Islet precursor cell (in vitro differentiated cells): Measurements from ENCODE around the gene RTN4RL2.

ENCODE experiments used
- DNase-seq: peaks from one replicate; pipeline ENCODE4 v3.0.0-alpha.2; 2018

RTN4RL2 gene

GRCh38 chr11:57463671-57464538, 3.6 kb downstream of the RTN4RL2 start:
- peak; percentile 58 for DNase-seq

GRCh38 chr11:57464539-57465181, 4.3 kb downstream of the RTN4RL2 start:
- no peak for DNase-seq

DNA sequence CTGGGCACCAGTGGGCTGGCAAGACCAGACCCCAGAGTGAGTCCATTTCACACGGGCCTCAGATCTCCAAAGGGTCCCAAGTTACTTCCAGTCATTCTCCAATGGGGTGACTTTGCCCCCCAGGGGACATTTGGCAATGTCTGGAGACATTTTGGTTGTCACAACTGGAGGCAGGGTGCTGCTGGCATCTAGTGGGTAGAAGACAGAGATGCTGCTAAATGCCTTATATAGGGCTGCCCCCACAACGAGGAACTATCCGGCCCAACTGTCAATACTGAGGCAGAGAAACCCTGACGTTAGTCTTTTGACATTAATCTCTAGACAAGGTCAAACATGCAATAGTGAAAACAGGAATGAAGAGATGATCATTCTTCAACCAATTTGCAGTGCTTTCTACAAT, 6.4 kb downstream of the RTN4RL2 start:
- DNase-seq: no peak

DNA sequence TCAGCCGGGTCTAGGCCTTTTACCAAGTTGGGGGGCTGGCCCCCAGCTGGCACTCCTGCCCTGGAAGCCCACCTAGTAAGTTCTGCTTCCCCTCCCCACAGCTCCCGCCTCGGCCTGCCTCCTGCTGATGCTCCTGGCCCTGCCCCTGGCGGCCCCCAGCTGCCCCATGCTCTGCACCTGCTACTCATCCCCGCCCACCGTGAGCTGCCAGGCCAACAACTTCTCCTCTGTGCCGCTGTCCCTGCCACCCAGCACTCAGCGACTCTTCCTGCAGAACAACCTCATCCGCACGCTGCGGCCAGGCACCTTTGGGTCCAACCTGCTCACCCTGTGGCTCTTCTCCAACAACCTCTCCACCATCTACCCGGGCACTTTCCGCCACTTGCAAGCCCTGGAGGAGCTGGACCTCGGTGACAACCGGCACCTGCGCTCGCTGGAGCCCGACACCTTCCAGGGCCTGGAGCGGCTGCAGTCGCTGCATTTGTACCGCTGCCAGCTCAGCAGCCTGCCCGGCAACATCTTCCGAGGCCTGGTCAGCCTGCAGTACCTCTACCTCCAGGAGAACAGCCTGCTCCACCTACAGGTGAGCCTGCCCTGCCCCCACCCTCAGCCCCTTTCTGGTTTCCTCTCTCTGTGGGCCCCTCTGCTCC, 7.3 kb downstream of the RTN4RL2 start:
- no peak for DNase-seq

DNA sequence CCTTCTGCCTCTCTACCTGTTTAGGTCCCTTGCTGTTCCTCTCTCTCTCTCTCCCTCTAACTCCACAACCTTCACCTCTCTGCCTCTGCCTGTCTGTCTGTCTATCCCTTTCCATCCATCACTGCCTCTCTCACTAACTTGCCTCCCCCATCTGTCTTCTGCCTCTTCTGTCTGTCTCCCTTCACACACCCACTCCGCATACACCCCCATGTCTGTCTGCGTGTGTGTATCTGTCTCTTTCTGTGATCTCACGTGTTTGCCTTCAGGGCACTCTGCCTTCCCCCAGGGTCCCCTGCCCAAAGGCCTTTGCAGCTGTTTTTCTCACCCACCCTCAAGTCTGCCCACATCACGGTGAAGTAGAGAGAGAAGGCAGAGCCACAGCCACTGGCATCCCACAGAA, 7.9 kb downstream of the RTN4RL2 start:
- DNase-seq: no peak

GRCh38 chr11:57469268-57469667, 8.9 kb downstream of the RTN4RL2 start:
- DNase-seq: no peak

- no peak for DNase-seq
Measured at GRCh38 chr11:57471496-57471895, 11.2 kb downstream of the RTN4RL2 start.

GRCh38 chr11:57473285-57473841, 13.0 kb downstream of the RTN4RL2 start:
- no peak for DNase-seq

GRCh38 chr11:57474017-57474802, 13.9 kb downstream of the RTN4RL2 start:
- no peak for DNase-seq

GRCh38 chr11:57474803-57475115, 14.4 kb downstream of the RTN4RL2 start:
- no peak for DNase-seq

DNA sequence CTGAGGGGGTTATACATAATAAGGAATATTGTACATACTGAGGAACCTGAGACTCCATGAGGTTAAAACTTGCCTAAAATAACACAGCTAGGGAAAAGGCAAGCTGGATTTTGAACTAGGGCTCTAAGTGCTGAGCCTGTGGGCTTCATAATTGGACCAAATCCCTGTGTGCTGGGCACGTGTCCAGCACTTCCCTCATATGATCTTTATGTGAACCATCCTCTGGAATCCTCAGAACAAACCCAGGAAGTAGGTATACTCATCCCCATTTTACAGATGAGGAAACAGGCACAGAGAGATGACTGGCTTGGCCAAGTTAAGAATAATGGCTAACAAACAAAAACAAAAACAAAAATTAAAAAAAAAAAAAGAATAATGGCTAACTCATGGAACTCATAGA, 14.9 kb downstream of the RTN4RL2 start:
- DNase-seq: no peak

DNA sequence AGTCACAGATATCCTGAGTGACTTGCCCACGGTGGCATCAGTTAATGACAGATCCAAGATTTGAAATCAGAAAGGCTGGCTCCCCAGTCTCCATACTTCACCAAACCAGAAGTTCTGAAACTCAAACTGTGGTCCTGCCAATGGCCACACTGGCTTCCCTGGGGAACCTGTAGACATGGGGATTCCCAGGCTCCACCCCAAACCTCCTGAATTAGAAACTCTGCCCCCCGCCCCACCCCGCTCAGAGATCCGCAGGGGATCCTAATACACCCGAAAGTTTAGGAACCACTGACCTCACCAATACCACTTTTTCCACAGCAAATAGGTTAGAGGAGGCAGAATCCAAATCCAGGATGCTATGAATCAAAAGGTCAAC, 15.3 kb downstream of the RTN4RL2 start:
- no peak for DNase-seq

DNA sequence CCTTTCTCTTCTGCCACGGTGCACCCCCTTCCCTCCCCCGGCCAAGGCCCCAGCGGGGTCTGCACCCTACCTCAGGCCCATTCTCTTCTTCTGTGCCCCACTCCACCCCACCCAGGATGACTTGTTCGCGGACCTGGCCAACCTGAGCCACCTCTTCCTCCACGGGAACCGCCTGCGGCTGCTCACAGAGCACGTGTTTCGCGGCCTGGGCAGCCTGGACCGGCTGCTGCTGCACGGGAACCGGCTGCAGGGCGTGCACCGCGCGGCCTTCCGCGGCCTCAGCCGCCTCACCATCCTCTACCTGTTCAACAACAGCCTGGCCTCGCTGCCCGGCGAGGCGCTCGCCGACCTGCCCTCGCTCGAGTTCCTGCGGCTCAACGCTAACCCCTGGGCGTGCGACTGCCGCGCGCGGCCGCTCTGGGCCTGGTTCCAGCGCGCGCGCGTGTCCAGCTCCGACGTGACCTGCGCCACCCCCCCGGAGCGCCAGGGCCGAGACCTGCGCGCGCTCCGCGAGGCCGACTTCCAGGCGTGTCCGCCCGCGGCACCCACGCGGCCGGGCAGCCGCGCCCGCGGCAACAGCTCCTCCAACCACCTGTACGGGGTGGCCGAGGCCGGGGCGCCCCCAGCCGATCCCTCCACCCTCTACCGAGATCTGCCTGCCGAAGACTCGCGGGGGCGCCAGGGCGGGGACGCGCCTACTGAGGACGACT, 15.9 kb downstream of the RTN4RL2 start:
- peak; percentile 70 for DNase-seq

DNA sequence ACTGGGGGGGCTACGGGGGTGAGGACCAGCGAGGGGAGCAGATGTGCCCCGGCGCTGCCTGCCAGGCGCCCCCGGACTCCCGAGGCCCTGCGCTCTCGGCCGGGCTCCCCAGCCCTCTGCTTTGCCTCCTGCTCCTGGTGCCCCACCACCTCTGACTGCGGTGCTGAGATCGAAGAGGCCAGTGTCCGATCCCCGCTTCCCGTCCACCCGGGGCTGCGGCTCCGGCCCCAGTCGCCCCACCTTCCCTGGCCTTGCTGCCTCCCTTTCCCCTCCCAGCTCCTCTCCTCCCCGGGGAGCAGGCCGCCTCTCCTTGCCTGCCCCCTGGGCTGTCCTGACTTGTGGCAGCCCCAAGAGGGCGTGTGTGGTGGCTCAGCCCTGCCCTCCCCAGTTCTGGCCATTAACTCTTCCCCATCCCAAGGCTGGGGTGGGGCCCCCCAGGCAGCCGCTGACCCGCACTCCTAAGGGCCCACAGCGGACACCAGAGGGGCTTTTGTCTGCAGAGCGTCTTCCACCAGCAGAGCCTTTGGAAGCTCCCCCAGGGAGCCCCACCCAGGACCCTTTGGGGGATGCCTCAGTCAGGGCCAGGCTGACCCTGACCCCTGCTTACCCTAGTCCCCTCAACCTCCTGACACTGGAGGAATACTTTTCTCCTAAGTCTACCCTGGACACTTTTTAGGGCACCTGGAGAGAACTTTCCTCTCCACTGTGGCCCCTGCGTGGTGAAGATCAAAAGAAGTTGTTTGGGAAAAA, 16.6 kb downstream of the RTN4RL2 start:
- DNase-seq: peak; percentile 73

DNA sequence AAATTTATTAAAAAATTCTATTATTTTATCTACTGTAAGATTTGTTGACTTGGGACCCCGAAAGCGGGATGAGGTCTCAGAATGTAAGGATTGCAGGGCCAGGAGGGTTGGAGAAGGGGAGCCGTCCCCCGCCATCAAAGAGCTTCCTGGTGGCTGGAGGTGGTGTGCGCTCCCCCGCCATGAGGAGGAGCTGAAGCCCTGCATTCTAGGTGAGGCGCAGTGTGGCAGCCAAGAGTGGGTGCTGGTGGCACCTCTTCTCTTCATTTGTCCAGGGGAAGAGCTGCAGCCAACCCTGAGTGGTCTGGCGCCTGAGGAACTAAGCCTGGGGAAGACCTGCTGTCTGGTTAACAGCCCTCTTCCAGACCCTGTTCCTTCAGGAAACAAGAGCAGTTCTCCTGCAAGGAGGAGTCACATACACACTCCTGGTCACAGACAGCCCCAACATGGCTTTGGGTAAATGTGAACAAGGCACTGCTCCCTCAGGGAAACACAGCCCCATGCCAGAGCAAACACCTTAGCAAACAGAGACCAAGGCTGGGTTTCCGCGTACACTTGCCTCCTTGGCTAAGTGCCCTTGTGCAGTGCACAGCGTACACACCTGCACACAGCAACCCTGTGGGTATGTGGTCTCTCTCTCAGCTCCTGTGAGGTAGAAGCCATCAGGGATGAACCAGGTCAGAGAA, 17.3 kb downstream of the RTN4RL2 start:
- no peak for DNase-seq

- no peak for DNase-seq
Measured at GRCh38 chr11:57479021-57479663, 18.8 kb downstream of the RTN4RL2 start.

GRCh38 chr11:57479911-57480310, 19.6 kb downstream of the RTN4RL2 start:
- no peak for DNase-seq

- peak; percentile 89 for DNase-seq
Measured at GRCh38 chr11:57480409-57481137, 20.2 kb downstream of the RTN4RL2 start.

DNA sequence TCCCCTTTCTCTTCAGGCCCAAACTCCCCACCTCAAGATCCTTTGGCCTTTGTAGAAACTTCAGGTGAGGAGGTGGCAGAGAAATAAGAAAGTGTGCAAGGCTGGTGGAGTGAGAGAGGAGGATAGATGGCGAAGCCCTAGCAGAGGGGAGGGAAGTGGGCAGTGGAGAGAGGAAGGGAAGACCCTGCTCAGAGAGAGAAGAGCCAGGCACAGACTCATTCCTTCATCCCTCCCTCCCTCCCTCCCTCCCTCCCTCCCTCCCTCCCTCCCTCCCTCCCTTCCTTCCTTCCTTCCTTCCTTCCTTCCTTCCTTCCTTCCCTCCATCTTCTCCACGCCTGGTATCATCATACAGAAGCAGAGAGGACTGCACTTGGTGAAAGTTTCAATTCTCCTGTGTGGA, 21.0 kb downstream of the RTN4RL2 start:
- DNase-seq: no peak
